Measurements from ENCODE around the gene YRDC. TPM values are rescaled to one million over a fixed set of nuclear protein-coding genes. Genes with fewer than 3 reads are reported as not detected.
A peak's percentile ranks its signal among the peaks of the same experiment; 100 is the strongest.

The YRDC gene
- total RNA-seq (10 to 100 TPM in 2 of 4 donors, 1 to 10 TPM in 2; 4.4 to 12.4 (median 9.5) TPM), polyA plus RNA-seq (10 to 100 TPM; 14.4 to 19.0 (median 15.5) TPM)

GRCh38 chr1:37807555-37808368, at the start of gene YRDC, which contains the start of gene C1orf122:
Gene YRDC, minus strand, starts transcription at chr1:37808208. Its CDS starts 28 bp downstream, at chr1:37808180.
Gene C1orf122, plus strand, starts transcription at chr1:37807790. Its CDS starts 615 bp downstream, at chr1:37808405.
- intact Hi-C loops (cut with DNase I): loop anchor here (1.0 to 10.0 kb wide), 4 partner anchors 51 to 237 kb away; partner anchors contain the start of genes CDCA8, INPP5B, MTF1 and POU3F1
- Histone ChIP-seq H3K27ac (peak within 1 kb of the TSS; percentile 91 to 98 (median 97)), H3K36me3 (peaks cover 13 to 41% (median 32%) of the 10 kb centered on the region in 4 donors), H3K4me3 (peak within 1 kb of the TSS; percentile 77 to 90 (median 86)), H3K27me3 (no peaks in the 10 kb centered on the region), H3K9me3 (no peaks in the 10 kb centered on the region), H3K4me1 (peaks cover 0 to 34% (median 25%) of the 10 kb centered on the region in 4 donors)
- TF ChIP-seq EP300 (IDR thresholded peaks at IDR 0.05) (no peak), POLR2A (IDR thresholded peaks at IDR 0.05) (peak; percentile 60 to 73), POLR2AphosphoS5 (IDR thresholded peaks at IDR 0.05) (peak; percentile 93 to 98 (median 96))
- WGBS, 2 donors: 0 to 1% methylated on average over 95 of the region's 95 CpGs
- DNase-seq: peak; percentile 97

- no peak for DNase-seq
- no peaks in the 10 kb centered on the region for H3K27me3 ChIP-seq
- H3K4me3 ChIP-seq: no peak overlapping the region
- peaks cover 0 to 68% (median 58%) of the 10 kb centered on the region in 4 donors for H3K4me1 ChIP-seq
- H3K36me3 ChIP-seq: peaks cover 0 to 34% (median 8%) of the 10 kb centered on the region in 4 donors
- WGBS, 2 donors: 95% methylated on average over 6 of the region's 6 CpGs
- H3K27ac ChIP-seq: no peak overlapping the region
- no peak for TF ChIP-seq EP300 (IDR thresholded peaks at IDR 0.05)
- TF ChIP-seq POLR2A (IDR thresholded peaks at IDR 0.05): no peak
- no peak for TF ChIP-seq CTCF (IDR thresholded peaks at IDR 0.05)
- no peak for TF ChIP-seq POLR2AphosphoS5 (IDR thresholded peaks at IDR 0.05)
- intact Hi-C loops (cut with DNase I): no loop called here
- H3K9me3 ChIP-seq: no peaks in the 10 kb centered on the region
Measured at GRCh38 chr1:37854406-37854805, 46.4 kb upstream of the YRDC start.

- H3K36me3 ChIP-seq: peaks cover 0 to 34% (median 8%) of the 10 kb centered on the region in 4 donors
Measured at GRCh38 chr1:37853157-37853556, 45.1 kb upstream of the YRDC start.

GRCh38 chr1:37851782-37852210, 43.8 kb upstream of the YRDC start:
- intact Hi-C loops (cut with DNase I): no loop called here
- no peak for DNase-seq
- Histone ChIP-seq H3K9me3 (no peaks in the 10 kb centered on the region), H3K4me1 (peaks cover 0 to 52% (median 42%) of the 10 kb centered on the region in 4 donors), H3K36me3 (peaks cover 0 to 27% (median 3%) of the 10 kb centered on the region in 4 donors), H3K4me3 (no peak overlapping the region), H3K27me3 (no peaks in the 10 kb centered on the region), H3K27ac (no peak overlapping the region)
- 63 to 81% methylated on average over 2 of the region's 2 CpGs for WGBS, 2 donors
- TF ChIP-seq POLR2AphosphoS5 (IDR thresholded peaks at IDR 0.05): no peak
- no peak for TF ChIP-seq CTCF (IDR thresholded peaks at IDR 0.05)
- TF ChIP-seq EP300 (IDR thresholded peaks at IDR 0.05): no peak
- no peak for TF ChIP-seq POLR2A (IDR thresholded peaks at IDR 0.05)

More at GRCh38 chr1:37853157-37853556, 45.1 kb upstream of the YRDC start:
- Histone ChIP-seq H3K27ac (no peak overlapping the region), H3K9me3 (no peaks in the 10 kb centered on the region), H3K4me1 (peaks cover 0 to 61% (median 50%) of the 10 kb centered on the region in 4 donors), H3K4me3 (no peak overlapping the region), H3K27me3 (no peaks in the 10 kb centered on the region)
- DNase-seq: no peak
- TF ChIP-seq CTCF (IDR thresholded peaks at IDR 0.05): no peak
- TF ChIP-seq POLR2A (IDR thresholded peaks at IDR 0.05): no peak
- TF ChIP-seq POLR2AphosphoS5 (IDR thresholded peaks at IDR 0.05): no peak
- no peak for TF ChIP-seq EP300 (IDR thresholded peaks at IDR 0.05)
- intact Hi-C loops (cut with DNase I): no loop called here

- H3K27ac ChIP-seq: peak overlapping the region in 1 of 4 donors; percentile 34
- peaks cover 0 to 52% (median 39%) of the 10 kb centered on the region in 4 donors for H3K4me1 ChIP-seq
Measured at GRCh38 chr1:37851262-37851661, 43.3 kb upstream of the YRDC start.

More at GRCh38 chr1:37851262-37851661, 43.3 kb upstream of the YRDC start:
- intact Hi-C loops (cut with DNase I): no loop called here
- no peak for DNase-seq
- Histone ChIP-seq H3K27me3 (no peaks in the 10 kb centered on the region), H3K9me3 (no peaks in the 10 kb centered on the region), H3K36me3 (peaks cover 0 to 22% (median 0%) of the 10 kb centered on the region in 4 donors), H3K4me3 (no peak overlapping the region)
- no peak for TF ChIP-seq POLR2A (IDR thresholded peaks at IDR 0.05)
- TF ChIP-seq POLR2AphosphoS5 (IDR thresholded peaks at IDR 0.05): no peak
- no peak for TF ChIP-seq EP300 (IDR thresholded peaks at IDR 0.05)
- no peak for TF ChIP-seq CTCF (IDR thresholded peaks at IDR 0.05)

Measured in sigmoid colon (tissue), 7 donors.